ENCODE results near the gene WDR86.
A peak's percentile ranks its signal among the peaks of the same experiment; 100 is the strongest.

WDR86 gene

GRCh38 chr7:151411551-151411950 lies 1.7 kb upstream of the WDR86 start:
- DNase-seq (ENCODE audit: low read depth in 1 of 2, low spot score in 1 of 2) = peak; percentile 61 to 77
- no peak overlapping the region for H3K27ac ChIP-seq (replicated peaks)
- TF ChIP-seq SPI1 (IDR thresholded peaks at IDR 0.05; ENCODE audit: borderline replicate concordance, low read depth) = peak; percentile 63; the same call in 1 of the 2 replicates
- no peak for TF ChIP-seq POLR2AphosphoS5 (IDR thresholded peaks at IDR 0.05; ENCODE audit: low read depth)
- TF ChIP-seq, protein P1, sequence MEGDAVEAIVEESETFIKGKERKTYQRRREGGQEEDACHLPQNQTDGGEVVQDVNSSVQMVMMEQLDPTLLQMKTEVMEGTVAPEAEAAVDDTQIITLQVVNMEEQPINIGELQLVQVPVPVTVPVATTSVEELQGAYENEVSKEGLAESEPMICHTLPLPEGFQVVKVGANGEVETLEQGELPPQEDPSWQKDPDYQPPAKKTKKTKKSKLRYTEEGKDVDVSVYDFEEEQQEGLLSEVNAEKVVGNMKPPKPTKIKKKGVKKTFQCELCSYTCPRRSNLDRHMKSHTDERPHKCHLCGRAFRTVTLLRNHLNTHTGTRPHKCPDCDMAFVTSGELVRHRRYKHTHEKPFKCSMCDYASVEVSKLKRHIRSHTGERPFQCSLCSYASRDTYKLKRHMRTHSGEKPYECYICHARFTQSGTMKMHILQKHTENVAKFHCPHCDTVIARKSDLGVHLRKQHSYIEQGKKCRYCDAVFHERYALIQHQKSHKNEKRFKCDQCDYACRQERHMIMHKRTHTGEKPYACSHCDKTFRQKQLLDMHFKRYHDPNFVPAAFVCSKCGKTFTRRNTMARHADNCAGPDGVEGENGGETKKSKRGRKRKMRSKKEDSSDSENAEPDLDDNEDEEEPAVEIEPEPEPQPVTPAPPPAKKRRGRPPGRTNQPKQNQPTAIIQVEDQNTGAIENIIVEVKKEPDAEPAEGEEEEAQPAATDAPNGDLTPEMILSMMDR (IDR thresholded peaks at IDR 0.05; ENCODE audit: insufficient read depth, low read length) = no peak
- TF ChIP-seq GABPA (IDR thresholded peaks at IDR 0.05; ENCODE audit: low read depth) = no peak
- no peak for TF ChIP-seq REST (IDR thresholded peaks at IDR 0.05; ENCODE audit: insufficient replicate concordance, low read depth)
- H3K4me3 ChIP-seq (replicated peaks; ENCODE audit: insufficient read depth, low read length) = no peak overlapping the region
- H3K27me3 ChIP-seq (ENCODE audit: insufficient read depth, poor library complexity, severe bottlenecking) = peaks cover 29% of the 10 kb centered on the region

GRCh38 chr7:151410405-151411390 lies 860 bp upstream of the WDR86 start:
- H3K4me3 ChIP-seq (replicated peaks; ENCODE audit: insufficient read depth, low read length) = no peak overlapping the region
- no peak overlapping the region for H3K27ac ChIP-seq (replicated peaks)
- DNase-seq (ENCODE audit: low read depth in 1 of 2, low spot score in 1 of 2) = no peak
- peaks cover 29% of the 10 kb centered on the region for H3K27me3 ChIP-seq (ENCODE audit: insufficient read depth, poor library complexity, severe bottlenecking)
- TF ChIP-seq REST (IDR thresholded peaks at IDR 0.05; ENCODE audit: insufficient replicate concordance, low read depth) (no peak), GABPA (IDR thresholded peaks at IDR 0.05; ENCODE audit: low read depth) (no peak), POLR2AphosphoS5 (IDR thresholded peaks at IDR 0.05; ENCODE audit: low read depth) (no peak), SPI1 (IDR thresholded peaks at IDR 0.05; ENCODE audit: borderline replicate concordance, low read depth) (no peak)
- TF ChIP-seq, protein P1 (IDR thresholded peaks at IDR 0.05; ENCODE audit: insufficient read depth, low read length) = no peak

GRCh38 chr7:151408839-151409666 lies 785 bp downstream of the WDR86 start:
- peaks cover 29% of the 10 kb centered on the region for H3K27me3 ChIP-seq (ENCODE audit: insufficient read depth, poor library complexity, severe bottlenecking)
- TF ChIP-seq REST (IDR thresholded peaks at IDR 0.05; ENCODE audit: insufficient replicate concordance, low read depth) (no peak), GABPA (IDR thresholded peaks at IDR 0.05; ENCODE audit: low read depth) (no peak), POLR2AphosphoS5 (IDR thresholded peaks at IDR 0.05; ENCODE audit: low read depth) (no peak), SPI1 (IDR thresholded peaks at IDR 0.05; ENCODE audit: borderline replicate concordance, low read depth) (no peak)
- TF ChIP-seq, protein P1 (IDR thresholded peaks at IDR 0.05; ENCODE audit: insufficient read depth, low read length) = no peak
- peak in 1 of 2 experiments; percentile 45 for DNase-seq (ENCODE audit: low read depth in 1 of 2, low spot score in 1 of 2)
- no peak overlapping the region for H3K27ac ChIP-seq (replicated peaks)
- H3K4me3 ChIP-seq (replicated peaks; ENCODE audit: insufficient read depth, low read length) = no peak overlapping the region

Data from HL-60 (cell line).